B cell (primary cell): ENCODE measurements around the gene PLD1. TPM values are rescaled to one million over a fixed set of nuclear protein-coding genes. Genes with fewer than 3 reads are reported as not detected.

Experiments
- ATAC-seq: fragments of 200-7000 bp; cut with Tn5 transposase; one replicate; pipeline ENCODE4 v1.10.0; 2021; ENCODE audit warnings: low read depth, mild to moderate bottlenecking, moderate number of reproducible peaks, moderate library complexity
- CTCF ChIA-PET: fragments of 350-600 bp; sonication (Branson Sonifier 250); formaldehyde crosslinking; loops from one replicate; lab custom pipeline; 2021; ENCODE audit warnings: antibody characterized with exemption, inconsistent platforms; lab: Charles Lee
- POLR2A ChIA-PET: fragments of 350-600 bp; sonication (Branson Sonifier 250); formaldehyde crosslinking; loops from one replicate; lab custom pipeline; 2021; ENCODE audit warnings: antibody characterized with exemption; lab: Charles Lee
- DNase-seq: peaks from one replicate; pipeline ENCODE4 v3.0.0; 2013
- H2AFZ ChIP-seq: 2 replicates; pipeline ENCODE4 v1.6.1; 2012; ENCODE audit warnings: mild to moderate bottlenecking, low read depth, low read length; ENCODE audit not compliant: insufficient read depth, poor library complexity, severe bottlenecking
- H3K27ac ChIP-seq, 2 donors: 1 replicate in 1 of 2; 2 replicates in 1 of 2; pipeline ENCODE4 v1.5.1; 2012 to 2013; ENCODE audit warnings: low read length in 2 of 2, mild to moderate bottlenecking in 2 of 2, moderate library complexity in 1 of 2
- H3K27me3 ChIP-seq, 4 experiments: fragments of 200-600 bp in 1 of 4; sonication (generic) in 1 of 4; replicated peaks in 1 of 4; 1 replicate in 2 of 4; 2 replicates in 2 of 4; pipeline versions ENCODE4 v1.6.1 to v1.7.0; 2013 to 2016; ENCODE audit warnings: low read length in 3 of 4, mild to moderate bottlenecking in 2 of 4, mixed read lengths in 1 of 4, moderate library complexity in 1 of 4; ENCODE audit not compliant: insufficient read depth in 4 of 4, control insufficient read depth in 3 of 4; ENCODE audit errors: control extremely low read depth in 1 of 4
- H3K36me3 ChIP-seq, 2 experiments: replicated peaks in 1 of 2; 1 replicate in 1 of 2; 2 replicates in 1 of 2; pipeline versions ENCODE4 v1.6.1 to v1.7.1; 2013; ENCODE audit warnings: low read length in 1 of 2; ENCODE audit not compliant: insufficient read depth in 2 of 2, control insufficient read depth in 1 of 2; ENCODE audit errors: control extremely low read depth in 1 of 2, extremely low read depth in 1 of 2
- H3K4me1 ChIP-seq, 2 donors: fragments of 200-600 bp in 1 of 2; sonication (generic) in 1 of 2; 1 replicate in 1 of 2; 2 replicates in 1 of 2; pipeline versions ENCODE4 v1.5.1 to v1.6.1; 2013 to 2017; ENCODE audit warnings: low read length in 2 of 2; ENCODE audit not compliant: control insufficient read depth in 2 of 2, insufficient read depth in 2 of 2
- H3K4me2 ChIP-seq: replicated peaks from 2 replicates; pipeline ENCODE3; 2012; ENCODE audit warnings: mild to moderate bottlenecking, low read depth, low read length; ENCODE audit not compliant: poor library complexity, severe bottlenecking
- H3K4me3 ChIP-seq, 5 experiments: fragments of 200-600 bp in 1 of 5; sonication (generic) in 1 of 5; 1 replicate in 3 of 5; 2 replicates in 2 of 5; pipeline versions ENCODE4 v1.5.1 to v1.7.0; 2011 to 2016; ENCODE audit warnings: low read length in 4 of 5, mild to moderate bottlenecking in 4 of 5, low read depth in 2 of 5, control low read depth in 1 of 5, moderate library complexity in 1 of 5; ENCODE audit not compliant: insufficient read depth in 1 of 5; ENCODE audit errors: control extremely low read depth in 1 of 5, extremely low read depth in 1 of 5
- H3K79me2 ChIP-seq: fragments of 200-600 bp; sonication (generic); one replicate; pipeline ENCODE4 v1.6.0; 2016; ENCODE audit warnings: low read length; ENCODE audit not compliant: control insufficient read depth, insufficient read depth
- H3K9ac ChIP-seq: fragments of 200-600 bp; sonication (generic); 2 replicates; pipeline ENCODE4 v1.6.1; 2017; ENCODE audit warnings: mild to moderate bottlenecking, low read length, moderate library complexity
- H3K9me3 ChIP-seq, 3 donors: one replicate each; pipeline versions ENCODE4 v1.6.1 to v1.7.1; 2013; ENCODE audit warnings: low read length in 2 of 3; ENCODE audit not compliant: control insufficient read depth in 2 of 3, insufficient read depth in 1 of 3; ENCODE audit errors: control extremely low read depth in 1 of 3
- H4K20me1 ChIP-seq: 2 replicates; pipeline ENCODE4 v1.6.0; 2012; ENCODE audit warnings: mild to moderate bottlenecking, low read length; ENCODE audit not compliant: insufficient read depth, control insufficient read depth, poor library complexity, severe bottlenecking
- H3K27ac Mint-ChIP-seq: one replicate; pipeline ENCODE4 v1.8.0; 2021; ENCODE audit warnings: mixed read lengths
- H3K27me3 Mint-ChIP-seq: one replicate; pipeline ENCODE4 v1.8.0; 2021; ENCODE audit warnings: mixed read lengths
- H3K4me1 Mint-ChIP-seq: one replicate; pipeline ENCODE4 v1.8.0; 2021; ENCODE audit warnings: mixed read lengths
- H3K4me3 Mint-ChIP-seq: one replicate; pipeline ENCODE4 v1.8.0; 2021; ENCODE audit warnings: mixed read lengths
- H3K9me3 Mint-ChIP-seq: one replicate; pipeline ENCODE4 v1.8.0; 2022; ENCODE audit warnings: mixed read lengths; ENCODE audit not compliant: insufficient read depth
- CTCF ChIP-seq: fragments of 200-600 bp; IDR thresholded peaks from one replicate; pipeline ENCODE4 v1.8.0; 2022; ENCODE audit warnings: antibody characterized with exemption, mild to moderate bottlenecking
- EZH2 ChIP-seq: IDR thresholded peaks from 2 replicates; pipeline ENCODE4 v1.6.1; 2012; ENCODE audit warnings: borderline replicate concordance, low read depth, mild to moderate bottlenecking, moderate library complexity, low read length; ENCODE audit not compliant: insufficient read depth, poor library complexity, severe bottlenecking
- WGBS: methylation state at CpG from one replicate; pipeline ENCODE4 v1.1.5; 2013; ENCODE audit warnings: missing lambda C conversion rate; ENCODE audit not compliant: insufficient coverage; 5-methylcytosine and 5-hydroxymethylcytosine counted together
- intact Hi-C: fragments of 100-400 bp; cut with micrococcal nuclease; formaldehyde crosslinking; loops from one replicate; pipeline ENCODE4 v1.10.0; 2022
- polyA plus RNA-seq: library from polyadenylated mRNA; depleted of rRNA; stranded (reverse); fragments of >200 nt; gene quantifications from 2 replicates; pipeline ENCODE4 v1.2.3, GENCODE V29; 2012
- total RNA-seq, 2 donors: library from RNA; stranded (reverse); fragments of 120-200 nt in 1 of 2; gene quantifications; 1 replicate in 1 of 2; 2 replicates in 1 of 2; pipeline versions ENCODE4 v1.2.3 to v1.2.4, GENCODE V29; 2013 to 2022

Gene PLD1
- total and polyA plus RNA-seq, 2 donors (not counting 1 experiment from before 2014, with no cell fraction given), result 0.24 to 0.52 TPM

- WGBS, result 96% methylated on average over 7 of the region's 7 CpGs
- no peak overlapping the region for H3K27ac Mint-ChIP-seq
These were observed 14.5 kb upstream of the PLD1 start for GRCh38 chr3:171824824-171825221.

GRCh38 chr3:171824116-171824515 is 13.8 kb upstream of the PLD1 start:
- intact Hi-C loops, result no loop called here
- no peaks in the 10 kb centered on the region for H3K9me3 ChIP-seq
- CTCF ChIA-PET, result no interaction called here

More at GRCh38 chr3:171824824-171825221, 14.5 kb upstream of the PLD1 start:
- H3K36me3 ChIP-seq, result no peaks in the 10 kb centered on the region
- H3K9ac ChIP-seq, result no peak overlapping the region
- DNase-seq, result no peak
- intact Hi-C loops, result no loop called here
- ChIA-PET POLR2A (no interaction called here), CTCF (no interaction called here)
- no peaks in the 10 kb centered on the region for H3K9me3 ChIP-seq
- H3K4me1 ChIP-seq, result no peaks in the 10 kb centered on the region
- no peak for TF ChIP-seq EZH2
- TF ChIP-seq CTCF, result no peak
- no peaks in the 10 kb centered on the region for H3K9me3 Mint-ChIP-seq
- no peaks in the 10 kb centered on the region for H4K20me1 ChIP-seq
- H3K4me3 Mint-ChIP-seq, result no peak overlapping the region
- peaks cover 3% of the 10 kb centered on the region for H3K27me3 Mint-ChIP-seq
- no peaks in the 10 kb centered on the region for H3K4me1 Mint-ChIP-seq
- no peak for ATAC-seq
- H3K27ac ChIP-seq, result no peak overlapping the region
- no peaks in the 10 kb centered on the region for H3K79me2 ChIP-seq
- H3K4me2 ChIP-seq, result no peak overlapping the region
- H3K27me3 ChIP-seq, result no peaks in the 10 kb centered on the region
- H3K4me3 ChIP-seq, result no peak overlapping the region
- H2AFZ ChIP-seq, result no peak overlapping the region

More at GRCh38 chr3:171824116-171824515, 13.8 kb upstream of the PLD1 start:
- Histone ChIP-seq H3K4me2 (no peak overlapping the region), H3K9ac (no peak overlapping the region), H2AFZ (no peak overlapping the region), H3K4me1 (no peaks in the 10 kb centered on the region), H3K27me3 (no peaks in the 10 kb centered on the region), H3K79me2 (no peaks in the 10 kb centered on the region), H3K27ac (no peak overlapping the region), H4K20me1 (no peaks in the 10 kb centered on the region), H3K4me3 (no peak overlapping the region), H3K36me3 (no peaks in the 10 kb centered on the region)
- ATAC-seq, result no peak
- H3K27ac Mint-ChIP-seq, result no peak overlapping the region
- no peak overlapping the region for H3K4me3 Mint-ChIP-seq
- POLR2A ChIA-PET, result no interaction called here
- DNase-seq, result no peak
- no peaks in the 10 kb centered on the region for H3K9me3 Mint-ChIP-seq
- WGBS, result 73% methylated on average over 5 of the region's 6 CpGs
- TF ChIP-seq EZH2, result no peak
- no peak for TF ChIP-seq CTCF
- H3K4me1 Mint-ChIP-seq, result no peaks in the 10 kb centered on the region
- peaks cover 3% of the 10 kb centered on the region for H3K27me3 Mint-ChIP-seq
